KMS-11 (cell line): ENCODE data around the gene PHACTR3.

Experiments
- H2AFZ ChIP-seq: fragments of 200-600 bp; sonication (generic); 2 replicates; pipeline ENCODE4 v1.6.1; 2016; ENCODE audit warnings: antibody characterized with exemption, mixed run types, low read depth
- H3K27ac ChIP-seq: fragments of 200-600 bp; sonication (generic); 2 replicates; pipeline ENCODE4 v1.6.1; 2016; ENCODE audit warnings: mild to moderate bottlenecking, mixed run types
- H3K27me3 ChIP-seq: fragments of 200-600 bp; sonication (generic); 2 replicates; pipeline ENCODE4 v1.6.1; 2017; ENCODE audit warnings: mild to moderate bottlenecking, low read depth, mixed run types, moderate library complexity; ENCODE audit not compliant: insufficient read depth
- H3K36me3 ChIP-seq: fragments of 200-600 bp; sonication (generic); 2 replicates; pipeline ENCODE4 v1.6.1; 2017; ENCODE audit warnings: mild to moderate bottlenecking, mixed run types; ENCODE audit not compliant: insufficient read depth
- H3K4me1 ChIP-seq: fragments of 200-600 bp; sonication (generic); 2 replicates; pipeline ENCODE4 v1.6.1; 2016; ENCODE audit warnings: mild to moderate bottlenecking, low read depth, mixed run types; ENCODE audit not compliant: poor library complexity, severe bottlenecking
- H3K4me2 ChIP-seq: fragments of 200-600 bp; sonication (generic); 2 replicates; pipeline ENCODE4 v1.7.0; 2016; ENCODE audit warnings: mild to moderate bottlenecking, mixed run types
- H3K4me3 ChIP-seq: fragments of 200-600 bp; sonication (generic); IDR thresholded peaks from 2 replicates; pipeline ENCODE4 v1.6.1; 2017; ENCODE audit warnings: low read depth, low read length, mixed read lengths; ENCODE audit not compliant: insufficient read depth
- H3K79me2 ChIP-seq: fragments of 200-600 bp; sonication (generic); 2 replicates; pipeline ENCODE4 v1.6.1; 2016; ENCODE audit warnings: low read depth, mixed run types; ENCODE audit not compliant: insufficient read depth
- H3K9ac ChIP-seq: fragments of 200-600 bp; sonication (generic); 2 replicates; pipeline ENCODE4 v1.6.1; 2016; ENCODE audit warnings: mild to moderate bottlenecking, mixed run types
- H4K20me1 ChIP-seq: fragments of 200-600 bp; sonication (generic); 2 replicates; pipeline ENCODE4 v1.6.1; 2016; ENCODE audit warnings: mild to moderate bottlenecking, mixed run types; ENCODE audit not compliant: insufficient read depth
- TF ChIP-seq, protein P1 (sequence below): fragments of 200-600 bp; sonication (generic); conservative IDR thresholded peaks from 2 replicates; pipeline ENCODE4 v1.6.1; 2017; ENCODE audit warnings: low read depth, mild to moderate bottlenecking, antibody characterized with exemption, low read length, moderate library complexity, mixed read lengths

PHACTR3 gene

DNA sequence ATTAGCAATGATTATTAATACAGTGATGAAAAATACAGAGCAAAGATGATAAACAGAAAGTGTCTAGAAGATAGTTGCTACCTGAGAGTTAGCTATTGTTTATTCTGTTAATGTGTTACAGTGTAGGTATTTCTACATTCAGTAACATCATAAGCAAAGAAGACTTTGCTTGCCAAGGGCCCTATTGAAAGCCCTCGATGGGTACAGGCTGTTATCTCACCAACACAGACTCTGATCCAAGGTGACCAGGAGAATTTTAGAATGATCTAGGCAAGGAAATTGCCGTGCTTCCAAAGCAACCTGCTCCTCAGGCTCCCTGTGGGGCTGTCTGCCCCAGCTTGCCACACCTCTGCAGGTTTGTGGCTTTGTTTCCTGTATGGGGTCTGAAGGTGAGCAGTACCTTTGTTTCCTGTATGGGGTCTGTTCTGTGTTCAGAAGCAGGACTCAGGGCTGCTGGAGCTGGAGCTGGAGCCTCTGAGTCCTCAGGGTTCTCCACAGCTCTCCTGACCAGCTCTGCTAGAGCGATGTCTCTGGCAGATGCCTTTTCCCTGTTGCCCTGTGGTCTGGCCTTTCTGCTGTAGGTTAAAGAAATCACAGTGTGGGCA, 32.5 kb downstream of the PHACTR3 start:
- no peaks in the 10 kb centered on the region for H3K36me3 ChIP-seq
- no peaks in the 10 kb centered on the region for H3K79me2 ChIP-seq
- no peaks in the 10 kb centered on the region for H3K4me1 ChIP-seq
- no peak overlapping the region for H3K27ac ChIP-seq
- TF ChIP-seq, protein P1, sequence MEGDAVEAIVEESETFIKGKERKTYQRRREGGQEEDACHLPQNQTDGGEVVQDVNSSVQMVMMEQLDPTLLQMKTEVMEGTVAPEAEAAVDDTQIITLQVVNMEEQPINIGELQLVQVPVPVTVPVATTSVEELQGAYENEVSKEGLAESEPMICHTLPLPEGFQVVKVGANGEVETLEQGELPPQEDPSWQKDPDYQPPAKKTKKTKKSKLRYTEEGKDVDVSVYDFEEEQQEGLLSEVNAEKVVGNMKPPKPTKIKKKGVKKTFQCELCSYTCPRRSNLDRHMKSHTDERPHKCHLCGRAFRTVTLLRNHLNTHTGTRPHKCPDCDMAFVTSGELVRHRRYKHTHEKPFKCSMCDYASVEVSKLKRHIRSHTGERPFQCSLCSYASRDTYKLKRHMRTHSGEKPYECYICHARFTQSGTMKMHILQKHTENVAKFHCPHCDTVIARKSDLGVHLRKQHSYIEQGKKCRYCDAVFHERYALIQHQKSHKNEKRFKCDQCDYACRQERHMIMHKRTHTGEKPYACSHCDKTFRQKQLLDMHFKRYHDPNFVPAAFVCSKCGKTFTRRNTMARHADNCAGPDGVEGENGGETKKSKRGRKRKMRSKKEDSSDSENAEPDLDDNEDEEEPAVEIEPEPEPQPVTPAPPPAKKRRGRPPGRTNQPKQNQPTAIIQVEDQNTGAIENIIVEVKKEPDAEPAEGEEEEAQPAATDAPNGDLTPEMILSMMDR: no peak
- H3K4me3 ChIP-seq: no peak overlapping the region
- no peak overlapping the region for H3K4me2 ChIP-seq
- H4K20me1 ChIP-seq: no peaks in the 10 kb centered on the region
- H3K27me3 ChIP-seq: no peaks in the 10 kb centered on the region; the same call in 1 of the 2 replicates
- H2AFZ ChIP-seq: no peak overlapping the region
- no peak overlapping the region for H3K9ac ChIP-seq

DNA sequence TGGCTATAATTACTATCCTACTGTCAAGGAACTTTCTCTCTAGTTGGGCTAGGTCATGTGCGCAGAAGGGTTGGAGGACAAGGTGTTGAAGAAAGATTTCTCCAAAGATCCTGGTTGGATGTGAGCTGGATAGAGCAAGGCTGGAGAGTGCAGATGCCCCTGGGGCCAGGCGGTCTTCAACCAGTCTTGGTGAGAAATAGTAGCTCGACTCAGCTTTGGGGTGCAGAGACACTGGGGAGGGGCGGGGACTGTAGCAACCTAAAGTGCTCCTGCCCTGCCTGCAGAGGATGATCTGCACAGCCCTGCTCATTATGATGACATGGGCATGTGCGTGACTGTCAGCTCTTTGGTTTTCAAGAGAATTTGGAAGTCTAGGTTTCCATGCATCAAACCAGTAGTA, 35.9 kb downstream of the PHACTR3 start:
- H3K27me3 ChIP-seq: no peaks in the 10 kb centered on the region
- H3K79me2 ChIP-seq: no peaks in the 10 kb centered on the region
- H3K27ac ChIP-seq: no peak overlapping the region

DNA sequence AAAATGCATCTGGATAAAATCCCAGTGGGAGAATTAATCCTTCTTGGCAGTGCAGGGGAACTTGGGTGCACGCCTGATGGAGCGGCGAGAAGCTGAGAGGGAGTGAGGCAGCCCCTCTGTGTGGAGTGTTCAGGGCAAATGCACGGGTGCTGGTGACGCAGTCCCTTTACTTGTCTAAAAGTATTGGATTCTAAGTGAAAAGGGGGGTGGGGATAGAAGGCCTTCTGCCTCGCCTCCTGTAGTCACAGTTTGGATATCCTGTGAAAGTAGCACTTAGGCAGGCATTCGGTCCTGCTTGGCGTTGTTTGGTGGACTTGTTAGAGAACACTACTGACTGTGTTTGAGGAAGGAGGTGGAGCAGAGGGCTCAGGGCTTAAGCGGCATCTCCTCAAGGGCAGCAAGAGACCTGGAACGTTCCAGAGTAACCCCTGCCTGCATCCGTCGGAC, 39.3 kb downstream of the PHACTR3 start:
- TF ChIP-seq, protein P1: no peak
- Histone ChIP-seq H3K27me3 (no peaks in the 10 kb centered on the region), H3K36me3 (no peaks in the 10 kb centered on the region), H3K4me2 (no peak overlapping the region), H2AFZ (no peak overlapping the region), H3K79me2 (no peaks in the 10 kb centered on the region), H3K27ac (no peak overlapping the region), H3K9ac (no peak overlapping the region), H3K4me1 (no peaks in the 10 kb centered on the region), H4K20me1 (no peaks in the 10 kb centered on the region), H3K4me3 (no peak overlapping the region)

More for the DNA sequence above, 35.9 kb downstream of the PHACTR3 start:
- H3K9ac ChIP-seq: no peak overlapping the region
- no peak overlapping the region for H3K4me2 ChIP-seq
- no peak overlapping the region for H2AFZ ChIP-seq
- no peaks in the 10 kb centered on the region for H3K4me1 ChIP-seq
- no peak overlapping the region for H3K4me3 ChIP-seq
- H3K36me3 ChIP-seq: no peaks in the 10 kb centered on the region
- TF ChIP-seq, protein P1: no peak
- H4K20me1 ChIP-seq: no peaks in the 10 kb centered on the region

DNA sequence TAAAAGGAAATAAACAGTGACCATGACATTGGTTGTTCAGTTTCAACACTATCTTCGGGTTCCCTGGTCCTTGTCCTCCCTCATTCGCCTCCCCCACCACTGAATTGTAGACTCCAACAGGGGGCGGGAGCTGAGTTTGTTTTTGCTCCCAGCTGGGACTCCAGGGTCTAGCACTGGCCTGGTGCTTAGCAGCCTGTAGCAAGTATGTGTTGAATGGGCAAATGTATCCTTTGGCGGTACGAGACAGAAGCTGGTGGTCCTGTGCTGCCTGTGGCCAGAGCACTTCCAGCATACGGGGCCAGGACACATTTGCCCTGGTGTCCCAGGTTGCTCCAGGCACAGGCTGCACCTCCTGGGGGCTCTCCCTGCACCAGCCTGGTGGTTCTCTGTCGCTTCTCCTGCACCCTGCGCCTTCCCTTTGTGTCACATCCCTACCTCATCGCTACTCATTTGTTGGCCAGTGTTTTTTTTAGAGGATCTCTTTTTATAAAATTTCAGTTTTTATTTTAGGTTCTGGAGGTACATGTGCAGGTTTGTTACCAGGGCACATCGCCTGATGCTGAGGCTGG, 40.1 kb downstream of the PHACTR3 start:
- Histone ChIP-seq H4K20me1 (no peaks in the 10 kb centered on the region), H3K27me3 (no peaks in the 10 kb centered on the region), H3K79me2 (no peaks in the 10 kb centered on the region)

More for the DNA sequence above, 40.1 kb downstream of the PHACTR3 start:
- TF ChIP-seq, protein P1: no peak
- Histone ChIP-seq H3K4me3 (no peak overlapping the region), H2AFZ (no peak overlapping the region), H3K4me1 (no peaks in the 10 kb centered on the region), H3K4me2 (no peak overlapping the region), H3K9ac (no peak overlapping the region), H3K36me3 (no peaks in the 10 kb centered on the region), H3K27ac (no peak overlapping the region)
